Tibial nerve (tissue), 4 donors: ENCODE data around the gene FANCC.

Experiments used
- CTCF ChIP-seq, 5 experiments: fragments of 200-600 bp in 3 of 5; fragments of 450-650 bp in 2 of 5; sonication (generic) in 3 of 5; IDR thresholded peaks; one replicate each; pipeline ENCODE4 v1.5.1; 2016 to 2019; ENCODE audit warnings: antibody characterized with exemption in 5 of 5, mild to moderate bottlenecking in 3 of 5, moderate library complexity in 2 of 5
- EP300 ChIP-seq, 2 donors: sonication (generic); formaldehyde crosslinking; IDR thresholded peaks; one replicate each; pipeline ENCODE4 v1.6.1; 2017; ENCODE audit warnings: antibody characterized with exemption in 2 of 2, mild to moderate bottlenecking in 1 of 2
- POLR2A ChIP-seq, 2 donors: fragments of 450-650 bp; IDR thresholded peaks; one replicate each; pipeline ENCODE4 v1.6.1; 2017; ENCODE audit warnings: antibody characterized with exemption in 2 of 2, mild to moderate bottlenecking in 2 of 2, moderate library complexity in 2 of 2

DNA sequence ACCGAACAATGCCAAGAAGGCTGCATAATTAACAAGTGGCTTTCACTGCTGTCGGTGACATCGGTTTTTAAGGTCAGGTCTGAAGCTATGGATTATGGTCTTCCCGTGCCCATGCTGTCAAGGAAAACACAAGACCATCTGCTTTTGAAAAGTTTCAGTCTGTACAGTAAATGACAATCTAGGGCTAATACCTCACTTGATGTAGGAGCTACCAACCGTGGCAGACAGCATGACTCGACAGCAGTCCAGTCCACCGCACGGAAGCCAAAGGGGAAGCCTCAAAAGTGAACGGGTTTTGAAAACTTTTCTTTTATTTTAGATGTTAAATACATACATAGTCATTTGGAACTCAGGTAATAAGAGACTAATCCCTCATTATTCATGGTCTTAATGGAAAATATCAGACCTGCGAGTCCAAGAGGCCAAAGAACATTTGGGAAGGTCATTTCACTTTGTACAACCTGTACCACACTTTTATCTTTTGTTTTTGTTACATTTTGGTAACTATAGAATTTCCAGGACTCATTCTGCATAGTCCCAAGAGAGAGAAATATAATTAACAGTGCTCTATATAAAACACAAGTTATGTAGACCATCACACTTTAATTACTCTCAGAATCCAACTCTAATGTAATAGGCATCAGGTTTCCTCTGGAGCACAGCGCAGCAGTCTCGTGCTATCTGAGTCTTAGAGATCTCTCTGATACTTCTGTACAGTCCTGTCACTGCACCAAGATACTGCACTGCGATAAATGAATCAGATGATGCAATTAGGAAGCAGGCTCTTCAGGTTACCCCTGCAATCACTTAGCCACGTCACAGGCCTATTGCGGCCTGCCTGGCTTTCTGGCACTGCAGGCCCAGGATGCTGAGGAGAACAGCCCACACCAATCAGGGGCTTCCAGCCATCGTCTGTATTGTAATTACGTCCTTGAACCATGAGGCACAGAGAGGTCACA lies 184.9 kb downstream of the FANCC start:
- no peak for TF ChIP-seq POLR2A (IDR thresholded peaks at IDR 0.05)
- no peak for TF ChIP-seq CTCF (IDR thresholded peaks at IDR 0.05)
- TF ChIP-seq EP300 (IDR thresholded peaks at IDR 0.05), result no peak
